Measurements from ENCODE around the gene AASS. TPM values are rescaled to one million over a fixed set of nuclear protein-coding genes. Genes with fewer than 3 reads are reported as not detected.

The AASS gene
- total RNA-seq, 3 donors from 2014 or later (not counting 1 experiment from before 2014, with no cell fraction given): 1.6 to 2.4 (median 1.6) TPM

DNA sequence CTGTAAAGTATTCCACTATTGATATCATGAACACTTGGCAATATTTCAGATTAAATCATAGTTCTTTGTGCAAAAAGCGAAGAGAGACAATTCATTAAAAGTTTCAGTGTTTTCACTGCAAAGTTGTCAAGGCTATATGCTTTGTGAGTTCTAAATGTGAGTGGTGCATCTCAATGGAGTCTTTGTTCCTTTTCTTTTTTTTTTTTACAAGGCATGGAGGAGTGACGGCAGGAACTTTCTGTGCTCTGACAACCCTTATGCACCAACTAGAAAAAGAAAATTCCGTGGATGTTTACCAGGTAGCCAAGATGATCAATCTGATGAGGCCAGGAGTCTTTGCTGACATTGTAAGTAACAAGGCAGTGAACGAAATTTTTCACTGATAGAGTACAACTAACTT, 84.5 kb downstream of the AASS start:
- intact Hi-C loops (cut with micrococcal nuclease): no loop called here
- no peaks in the 10 kb centered on the region for H3K27me3 ChIP-seq (ENCODE audit: control insufficient read depth, insufficient read depth, low read length)
- Mint-ChIP-seq H3K9me3 (no peaks in the 10 kb centered on the region), H3K4me1 (no peaks in the 10 kb centered on the region), H3K36me3 (no peaks in the 10 kb centered on the region), H3K27me3 (ENCODE audit: low read depth in 2 of 2) (no peaks in the 10 kb centered on the region), H3K4me3 (no peak overlapping the region), H3K27ac (no peak overlapping the region)
- no peaks in the 10 kb centered on the region for H3K9me3 ChIP-seq (ENCODE audit: control insufficient read depth, insufficient read depth, low read length)
- no peak overlapping the region for H3K4me3 ChIP-seq (ENCODE audit: low read length)
- ATAC-seq: no peak
- H3K27ac ChIP-seq (ENCODE audit: low read length): no peak overlapping the region
- H3K4me1 ChIP-seq (ENCODE audit: control insufficient read depth, insufficient read depth, low read length): no peaks in the 10 kb centered on the region
- WGBS (ENCODE audit: insufficient coverage): 83% methylated on average over 4 of the region's 4 CpGs
- DNase-seq: no peak
- H3K36me3 ChIP-seq (ENCODE audit: control insufficient read depth, insufficient read depth, low read length): no peaks in the 10 kb centered on the region
- TF ChIP-seq, protein P1, sequence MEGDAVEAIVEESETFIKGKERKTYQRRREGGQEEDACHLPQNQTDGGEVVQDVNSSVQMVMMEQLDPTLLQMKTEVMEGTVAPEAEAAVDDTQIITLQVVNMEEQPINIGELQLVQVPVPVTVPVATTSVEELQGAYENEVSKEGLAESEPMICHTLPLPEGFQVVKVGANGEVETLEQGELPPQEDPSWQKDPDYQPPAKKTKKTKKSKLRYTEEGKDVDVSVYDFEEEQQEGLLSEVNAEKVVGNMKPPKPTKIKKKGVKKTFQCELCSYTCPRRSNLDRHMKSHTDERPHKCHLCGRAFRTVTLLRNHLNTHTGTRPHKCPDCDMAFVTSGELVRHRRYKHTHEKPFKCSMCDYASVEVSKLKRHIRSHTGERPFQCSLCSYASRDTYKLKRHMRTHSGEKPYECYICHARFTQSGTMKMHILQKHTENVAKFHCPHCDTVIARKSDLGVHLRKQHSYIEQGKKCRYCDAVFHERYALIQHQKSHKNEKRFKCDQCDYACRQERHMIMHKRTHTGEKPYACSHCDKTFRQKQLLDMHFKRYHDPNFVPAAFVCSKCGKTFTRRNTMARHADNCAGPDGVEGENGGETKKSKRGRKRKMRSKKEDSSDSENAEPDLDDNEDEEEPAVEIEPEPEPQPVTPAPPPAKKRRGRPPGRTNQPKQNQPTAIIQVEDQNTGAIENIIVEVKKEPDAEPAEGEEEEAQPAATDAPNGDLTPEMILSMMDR (IDR thresholded peaks at IDR 0.05): no peak

DNA sequence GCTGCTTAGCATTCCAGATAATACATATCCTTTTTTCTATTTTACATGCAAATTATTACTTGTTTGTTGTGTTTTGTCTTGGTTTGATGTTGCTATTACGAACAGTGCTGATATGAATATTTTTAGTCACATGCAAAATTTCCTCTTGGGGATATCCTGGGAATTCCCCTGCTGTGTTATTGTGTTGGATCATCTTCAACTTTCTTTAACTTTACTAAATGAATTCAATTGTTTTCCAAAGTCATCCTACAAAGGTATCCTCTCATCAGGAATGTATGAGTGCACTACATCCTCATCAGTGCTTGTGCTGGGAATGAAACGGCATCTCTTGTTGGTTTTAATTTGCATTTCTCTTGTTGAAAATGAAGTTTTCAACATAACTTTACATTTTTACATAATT, 87.1 kb downstream of the AASS start:
- no CpG with 5 or more reads among the region's 2 CpGs for WGBS (ENCODE audit: insufficient coverage)
- H3K4me3 Mint-ChIP-seq: no peak overlapping the region
- H3K27me3 ChIP-seq (ENCODE audit: control insufficient read depth, insufficient read depth, low read length): no peaks in the 10 kb centered on the region
- H3K4me1 Mint-ChIP-seq: no peaks in the 10 kb centered on the region
- H3K36me3 Mint-ChIP-seq: no peaks in the 10 kb centered on the region
- H3K27ac ChIP-seq (ENCODE audit: low read length): no peak overlapping the region
- DNase-seq: no peak
- no peaks in the 10 kb centered on the region for H3K4me1 ChIP-seq (ENCODE audit: control insufficient read depth, insufficient read depth, low read length)
- no peaks in the 10 kb centered on the region for H3K9me3 Mint-ChIP-seq
- no peaks in the 10 kb centered on the region for H3K36me3 ChIP-seq (ENCODE audit: control insufficient read depth, insufficient read depth, low read length)
- H3K4me3 ChIP-seq (ENCODE audit: low read length): no peak overlapping the region
- H3K27ac Mint-ChIP-seq: no peak overlapping the region
- TF ChIP-seq, protein P1 (IDR thresholded peaks at IDR 0.05): no peak
- intact Hi-C loops (cut with micrococcal nuclease): no loop called here
- no peaks in the 10 kb centered on the region for H3K27me3 Mint-ChIP-seq (ENCODE audit: low read depth in 2 of 2)
- no peaks in the 10 kb centered on the region for H3K9me3 ChIP-seq (ENCODE audit: control insufficient read depth, insufficient read depth, low read length)
- ATAC-seq: no peak

DNA sequence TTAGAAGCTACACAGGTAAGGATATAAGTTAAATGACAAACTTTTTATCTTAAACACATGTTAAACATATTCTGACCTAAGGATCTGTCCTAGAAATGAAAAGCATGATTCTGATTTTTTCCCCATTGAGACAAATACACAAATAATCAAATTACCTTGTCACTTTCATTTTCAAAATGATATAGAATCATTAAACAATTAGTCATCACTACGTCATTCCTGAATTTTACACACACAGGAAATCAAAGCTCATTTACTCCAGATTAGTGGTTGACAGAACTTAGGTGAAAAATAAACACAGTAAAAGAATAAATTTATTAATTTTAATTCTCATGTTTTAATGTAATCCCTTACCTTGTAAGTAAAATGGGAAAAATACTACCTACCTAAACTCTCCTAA, 89.0 kb downstream of the AASS start:
- no peak for ATAC-seq
- no peaks in the 10 kb centered on the region for H3K9me3 Mint-ChIP-seq
- H3K36me3 ChIP-seq (ENCODE audit: control insufficient read depth, insufficient read depth, low read length): no peaks in the 10 kb centered on the region
- no peak overlapping the region for H3K27ac ChIP-seq (ENCODE audit: low read length)
- no peaks in the 10 kb centered on the region for H3K27me3 ChIP-seq (ENCODE audit: control insufficient read depth, insufficient read depth, low read length)
- H3K27me3 Mint-ChIP-seq (ENCODE audit: low read depth in 2 of 2): no peaks in the 10 kb centered on the region
- no CpG with 5 or more reads among the region's 1 CpG for WGBS (ENCODE audit: insufficient coverage)
- H3K4me3 ChIP-seq (ENCODE audit: low read length): no peak overlapping the region
- no peak overlapping the region for H3K27ac Mint-ChIP-seq
- DNase-seq: no peak
- intact Hi-C loops (cut with micrococcal nuclease): no loop called here
- H3K36me3 Mint-ChIP-seq: no peaks in the 10 kb centered on the region
- no peaks in the 10 kb centered on the region for H3K4me1 Mint-ChIP-seq
- no peak overlapping the region for H3K4me3 Mint-ChIP-seq
- TF ChIP-seq, protein P1 (IDR thresholded peaks at IDR 0.05): no peak
- no peaks in the 10 kb centered on the region for H3K4me1 ChIP-seq (ENCODE audit: control insufficient read depth, insufficient read depth, low read length)
- H3K9me3 ChIP-seq (ENCODE audit: control insufficient read depth, insufficient read depth, low read length): no peaks in the 10 kb centered on the region

DNA sequence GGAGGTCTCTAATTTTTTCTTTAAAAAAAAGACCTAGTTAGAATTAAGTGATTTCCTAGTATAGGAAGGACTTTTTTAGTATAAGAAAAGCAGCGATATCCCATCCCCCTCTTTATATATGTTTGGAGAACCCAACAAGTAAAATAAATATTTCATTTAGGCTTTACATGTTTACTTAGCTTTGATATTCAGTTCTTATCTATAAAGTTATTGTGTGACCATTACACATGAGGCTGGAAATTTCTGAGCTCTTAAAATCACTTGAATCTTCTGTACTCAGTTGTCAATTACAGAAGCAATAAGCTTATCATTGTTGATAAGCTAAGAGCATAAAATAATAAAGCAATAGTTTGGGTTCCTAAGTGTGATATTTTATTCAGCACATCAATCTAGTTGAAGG, 89.7 kb downstream of the AASS start:
- DNase-seq (no peak), ATAC-seq (no peak)
- no peaks in the 10 kb centered on the region for H3K9me3 ChIP-seq (ENCODE audit: control insufficient read depth, insufficient read depth, low read length)
- H3K27me3 Mint-ChIP-seq (ENCODE audit: low read depth in 2 of 2): no peaks in the 10 kb centered on the region
- TF ChIP-seq, protein P1 (IDR thresholded peaks at IDR 0.05): no peak
- no peak overlapping the region for H3K27ac Mint-ChIP-seq
- no peaks in the 10 kb centered on the region for H3K36me3 ChIP-seq (ENCODE audit: control insufficient read depth, insufficient read depth, low read length)
- intact Hi-C loops (cut with micrococcal nuclease): no loop called here
- WGBS (ENCODE audit: insufficient coverage): no CpG with 5 or more reads among the region's 1 CpG
- no peak overlapping the region for H3K27ac ChIP-seq (ENCODE audit: low read length)
- H3K4me3 ChIP-seq (ENCODE audit: low read length): no peak overlapping the region
- H3K9me3 Mint-ChIP-seq: peaks cover 0 to 2% of the 10 kb centered on the region in 2 donors
- H3K4me1 Mint-ChIP-seq: no peaks in the 10 kb centered on the region
- H3K36me3 Mint-ChIP-seq: no peaks in the 10 kb centered on the region
- H3K4me3 Mint-ChIP-seq: no peak overlapping the region
- H3K27me3 ChIP-seq (ENCODE audit: control insufficient read depth, insufficient read depth, low read length): no peaks in the 10 kb centered on the region
- no peaks in the 10 kb centered on the region for H3K4me1 ChIP-seq (ENCODE audit: control insufficient read depth, insufficient read depth, low read length)
